ENCODE data around the gene TCF4. TPM values are rescaled to one million over a fixed set of nuclear protein-coding genes. Genes with fewer than 3 reads are reported as not detected.

The TCF4 gene
- total RNA-seq, 4 donors from 2014 or later: 58.0 to 84.3 (median 68.1) TPM

DNA sequence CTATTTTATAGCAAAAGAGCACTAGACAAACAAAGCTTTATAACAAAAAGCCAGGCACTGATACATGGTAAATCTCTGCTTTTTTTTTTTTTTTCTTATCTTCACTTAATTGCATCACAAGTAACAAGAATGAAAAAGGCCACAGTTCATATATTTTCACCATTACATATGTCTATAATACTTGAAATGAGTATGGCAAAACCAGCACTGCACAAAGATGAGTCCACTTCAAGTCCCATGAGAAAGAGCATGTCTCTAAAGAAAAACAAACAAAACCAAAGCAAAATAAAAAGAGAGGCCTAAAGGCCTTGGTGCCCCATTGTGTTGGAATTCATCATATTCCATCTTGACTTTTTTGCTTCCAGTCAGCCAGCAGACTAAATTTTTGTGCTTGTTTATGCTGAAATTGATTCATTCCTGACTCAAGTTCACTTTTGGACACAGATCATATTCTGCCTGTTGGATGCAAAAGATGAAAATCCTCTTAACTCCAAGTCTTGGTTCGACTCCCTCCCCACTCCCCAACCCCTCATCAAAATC, 363.8 kb downstream of the TCF4 start:
- DNase-seq (ENCODE audit: extremely low spot score): no peak
- H3K27ac ChIP-seq (replicated peaks in 1 of 4): no peak overlapping the region
- no peaks in the 10 kb centered on the region for H3K27me3 ChIP-seq
- TF ChIP-seq POLR2AphosphoS5 (IDR thresholded peaks at IDR 0.05) (no peak), EP300 (IDR thresholded peaks at IDR 0.05) (no peak), POLR2A (IDR thresholded peaks at IDR 0.05; ENCODE audit: low read depth) (no peak), CTCF (IDR thresholded peaks at IDR 0.05) (no peak)
- intact Hi-C loops (cut with DNase I): no loop called here
- H3K4me3 ChIP-seq: no peak overlapping the region
- peaks cover 0 to 53% (median 8%) of the 10 kb centered on the region in 4 donors for H3K36me3 ChIP-seq
- peaks cover 17 to 32% (median 25%) of the 10 kb centered on the region in 4 donors for H3K4me1 ChIP-seq
- H3K9me3 ChIP-seq: no peaks in the 10 kb centered on the region
- 74% methylated on average over 1 of the region's 1 CpG for WGBS

GRCh38 chr18:55221622-55222021, 366.4 kb downstream of the TCF4 start:
- DNase-seq (ENCODE audit: extremely low spot score): no peak
- Histone ChIP-seq H3K9me3 (no peaks in the 10 kb centered on the region), H3K27me3 (no peaks in the 10 kb centered on the region), H3K36me3 (peaks cover 0 to 27% (median 0%) of the 10 kb centered on the region in 4 donors), H3K4me1 (peaks cover under 1 to 18% (median 7%) of the 10 kb centered on the region in 4 donors), H3K4me3 (no peak overlapping the region), H3K27ac (replicated peaks in 1 of 4) (no peak overlapping the region)
- WGBS: 94% methylated on average over 3 of the region's 3 CpGs
- intact Hi-C loops (cut with DNase I): no loop called here
- TF ChIP-seq CTCF (IDR thresholded peaks at IDR 0.05) (no peak), POLR2AphosphoS5 (IDR thresholded peaks at IDR 0.05) (no peak), EP300 (IDR thresholded peaks at IDR 0.05) (no peak), POLR2A (IDR thresholded peaks at IDR 0.05; ENCODE audit: low read depth) (no peak)

DNA sequence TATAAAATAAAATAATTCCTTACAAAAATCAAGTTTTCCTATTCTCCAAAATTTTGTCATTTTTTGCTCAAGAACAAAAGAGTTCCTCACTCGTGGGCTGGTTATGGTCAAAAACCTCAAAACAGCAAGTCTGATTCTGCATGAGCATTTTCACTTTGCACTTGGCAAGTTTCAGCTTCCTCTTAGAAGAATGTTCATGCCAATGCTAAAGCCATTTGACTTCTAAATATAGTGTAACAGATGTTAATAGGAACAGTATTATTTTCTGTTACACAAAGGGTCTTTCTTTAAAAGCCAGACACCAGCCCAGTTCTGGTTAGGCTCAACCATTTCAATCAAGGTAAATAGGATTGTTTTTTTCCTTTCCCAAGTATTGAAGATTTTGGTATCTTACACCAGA, 367.5 kb downstream of the TCF4 start:
- DNase-seq (ENCODE audit: extremely low spot score): no peak
- Histone ChIP-seq H3K27ac (replicated peaks in 1 of 4) (no peak overlapping the region), H3K27me3 (no peaks in the 10 kb centered on the region), H3K9me3 (no peaks in the 10 kb centered on the region), H3K4me1 (peaks cover 0 to 18% (median 7%) of the 10 kb centered on the region in 4 donors), H3K4me3 (no peak overlapping the region), H3K36me3 (peaks cover 0 to 16% (median 0%) of the 10 kb centered on the region in 4 donors)
- intact Hi-C loops (cut with DNase I): no loop called here
- no peak for TF ChIP-seq POLR2AphosphoS5 (IDR thresholded peaks at IDR 0.05)
- TF ChIP-seq EP300 (IDR thresholded peaks at IDR 0.05): no peak
- no peak for TF ChIP-seq POLR2A (IDR thresholded peaks at IDR 0.05; ENCODE audit: low read depth)
- TF ChIP-seq CTCF (IDR thresholded peaks at IDR 0.05): no peak
- WGBS: 23% methylated on average over 1 of the region's 1 CpG

DNA sequence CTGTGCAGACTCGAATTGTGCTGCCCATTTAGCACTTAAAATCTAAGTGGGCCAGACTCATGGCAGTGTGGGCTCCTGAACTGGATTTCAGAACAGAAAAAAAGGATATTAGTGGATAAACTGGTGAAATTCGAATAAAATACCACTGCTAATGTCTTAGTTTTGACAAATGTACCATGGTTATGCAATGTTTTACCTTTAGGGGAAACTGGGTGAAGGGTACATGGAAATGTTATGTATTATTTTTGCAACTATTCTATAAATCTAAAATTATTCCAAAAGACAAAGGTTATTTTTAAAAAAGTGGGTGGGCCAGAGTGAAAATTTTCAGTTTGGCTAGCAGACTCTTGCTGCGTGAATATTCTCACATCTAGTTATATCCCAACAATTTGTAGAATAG, 368.2 kb downstream of the TCF4 start:
- H3K36me3 ChIP-seq: peaks cover 0 to 9% (median 0%) of the 10 kb centered on the region in 4 donors
- no peaks in the 10 kb centered on the region for H3K27me3 ChIP-seq
- intact Hi-C loops (cut with DNase I): no loop called here
- peaks cover 0 to 18% (median 7%) of the 10 kb centered on the region in 4 donors for H3K4me1 ChIP-seq
- TF ChIP-seq EP300 (IDR thresholded peaks at IDR 0.05): no peak
- TF ChIP-seq CTCF (IDR thresholded peaks at IDR 0.05): no peak
- TF ChIP-seq POLR2A (IDR thresholded peaks at IDR 0.05; ENCODE audit: low read depth): no peak
- TF ChIP-seq POLR2AphosphoS5 (IDR thresholded peaks at IDR 0.05): no peak
- no peak overlapping the region for H3K4me3 ChIP-seq
- H3K27ac ChIP-seq (replicated peaks in 1 of 4): no peak overlapping the region
- no peaks in the 10 kb centered on the region for H3K9me3 ChIP-seq
- DNase-seq (ENCODE audit: extremely low spot score): no peak
- WGBS: 97% methylated on average over 3 of the region's 3 CpGs

DNA sequence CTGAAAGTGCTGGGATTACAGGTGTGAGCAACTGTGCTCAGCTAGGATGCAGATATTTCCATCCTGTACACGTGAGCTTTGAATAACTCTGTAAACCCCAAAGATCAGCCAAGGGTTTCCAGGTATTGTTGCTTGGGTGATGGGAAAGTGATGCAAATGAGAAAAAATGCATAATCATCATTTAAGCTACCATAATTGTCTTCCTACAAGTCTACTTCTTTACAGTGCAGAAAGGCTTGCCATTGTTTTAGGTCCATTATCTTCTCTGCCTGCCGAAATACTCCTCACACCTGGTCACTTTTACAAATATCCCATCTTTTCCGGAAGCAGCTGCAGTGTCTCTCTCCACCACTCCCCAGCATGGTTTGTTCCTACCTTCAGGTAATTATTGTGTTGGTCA, 368.9 kb downstream of the TCF4 start:
- TF ChIP-seq EP300 (IDR thresholded peaks at IDR 0.05): no peak
- TF ChIP-seq POLR2AphosphoS5 (IDR thresholded peaks at IDR 0.05): no peak
- no peak for TF ChIP-seq POLR2A (IDR thresholded peaks at IDR 0.05; ENCODE audit: low read depth)
- no peak for TF ChIP-seq CTCF (IDR thresholded peaks at IDR 0.05)
- 54% methylated on average over 3 of the region's 3 CpGs for WGBS

More for the DNA sequence above, 368.9 kb downstream of the TCF4 start:
- Histone ChIP-seq H3K4me1 (peaks cover 0 to 12% (median 4%) of the 10 kb centered on the region in 4 donors), H3K27ac (replicated peaks in 1 of 4) (no peak overlapping the region), H3K27me3 (no peaks in the 10 kb centered on the region), H3K9me3 (no peaks in the 10 kb centered on the region), H3K4me3 (no peak overlapping the region), H3K36me3 (peaks cover 0 to 2% (median 0%) of the 10 kb centered on the region in 4 donors)
- intact Hi-C loops (cut with DNase I): no loop called here
- no peak for DNase-seq (ENCODE audit: extremely low spot score)
